DOHH2 (cell line): ENCODE data around the gene ANK3.

ENCODE experiments used
- CTCF ChIP-seq: fragments of 200-600 bp; sonication (generic); IDR thresholded peaks from one replicate; pipeline ENCODE4 v1.5.1; 2014; ENCODE audit warnings: antibody characterized with exemption, mild to moderate bottlenecking, low read depth, low read length; ENCODE audit not compliant: poor library complexity, severe bottlenecking
- EZH2phosphoT487 ChIP-seq: fragments of 200-600 bp; sonication (generic); IDR thresholded peaks from 2 replicates; pipeline ENCODE4 v1.6.1; 2017; ENCODE audit warnings: borderline replicate concordance, mild to moderate bottlenecking, antibody characterized with exemption, low read length, moderate library complexity, mixed read lengths

GRCh38 chr10:60254776-60255175 lies 134.9 kb downstream of the ANK3 start:
- no peak for TF ChIP-seq EZH2phosphoT487
- TF ChIP-seq CTCF, result no peak
